Activated T-cell treated with anti-CD3 and anti-CD28 coated beads, Interleukin-2, amount 50 U/mL, for 24 hours (primary cell): ENCODE data around the gene CBLN1.

Source experiments
- DNase-seq: peaks from one replicate; pipeline ENCODE4 v3.0.0-alpha.2; 2020
- H3K27ac Mint-ChIP-seq: 2 replicates; pipeline ENCODE4 v1.8.0; 2020; ENCODE audit warnings: mild to moderate bottlenecking, mixed read lengths
- H3K27me3 Mint-ChIP-seq: 2 replicates; pipeline ENCODE4 v1.8.0; 2020; ENCODE audit warnings: mixed read lengths
- H3K36me3 Mint-ChIP-seq: 2 replicates; pipeline ENCODE4 v1.8.0; 2020; ENCODE audit warnings: low read depth, mixed read lengths
- H3K4me1 Mint-ChIP-seq: 2 replicates; pipeline ENCODE4 v1.8.0; 2020; ENCODE audit warnings: low read depth, mixed read lengths
- H3K4me3 Mint-ChIP-seq: 2 replicates; pipeline ENCODE4 v1.8.0; 2020; ENCODE audit warnings: mild to moderate bottlenecking, moderate library complexity, mixed read lengths
- H3K9me3 Mint-ChIP-seq: 2 replicates; pipeline ENCODE4 v1.8.0; 2020; ENCODE audit warnings: mixed read lengths

CBLN1 gene

GRCh38 chr16:49281843-49282642 lies 405 bp upstream of the CBLN1 start:
- Mint-ChIP-seq H3K4me3 (peak overlapping the region; percentile 47), H3K27ac (no peak overlapping the region), H3K9me3 (no peaks in the 10 kb centered on the region), H3K27me3 (peaks cover 81% of the 10 kb centered on the region), H3K36me3 (no peaks in the 10 kb centered on the region), H3K4me1 (peaks cover 13% of the 10 kb centered on the region)
- DNase-seq = peak; percentile 65

GRCh38 chr16:49280841-49281371 lies 732 bp downstream of the CBLN1 start:
- Mint-ChIP-seq H3K27me3 (peaks cover 84% of the 10 kb centered on the region), H3K27ac (no peak overlapping the region), H3K36me3 (no peaks in the 10 kb centered on the region), H3K4me1 (peaks cover 13% of the 10 kb centered on the region), H3K4me3 (peak overlapping the region; percentile 45), H3K9me3 (no peaks in the 10 kb centered on the region)
- no peak for DNase-seq

GRCh38 chr16:49280105-49280741 lies 1.4 kb downstream of the CBLN1 start:
- no peak for DNase-seq
- Mint-ChIP-seq H3K4me3 (no peak overlapping the region), H3K27me3 (peaks cover 87% of the 10 kb centered on the region), H3K36me3 (no peaks in the 10 kb centered on the region), H3K4me1 (peaks cover 13% of the 10 kb centered on the region), H3K9me3 (no peaks in the 10 kb centered on the region), H3K27ac (no peak overlapping the region)

GRCh38 chr16:49278944-49279725 lies 2.5 kb downstream of the CBLN1 start:
- Mint-ChIP-seq H3K4me1 (peaks cover 13% of the 10 kb centered on the region), H3K9me3 (no peaks in the 10 kb centered on the region), H3K36me3 (no peaks in the 10 kb centered on the region), H3K4me3 (no peak overlapping the region), H3K27me3 (peaks cover 85% of the 10 kb centered on the region), H3K27ac (no peak overlapping the region)
- no peak for DNase-seq

GRCh38 chr16:49278567-49278827 lies 3.1 kb downstream of the CBLN1 start:
- no peak for DNase-seq
- Mint-ChIP-seq H3K27me3 (peaks cover 85% of the 10 kb centered on the region), H3K36me3 (no peaks in the 10 kb centered on the region), H3K9me3 (no peaks in the 10 kb centered on the region), H3K27ac (no peak overlapping the region), H3K4me1 (peaks cover 13% of the 10 kb centered on the region), H3K4me3 (no peak overlapping the region)

GRCh38 chr16:49277766-49278566 lies 3.7 kb downstream of the CBLN1 start:
- Mint-ChIP-seq H3K36me3 (no peaks in the 10 kb centered on the region), H3K27me3 (peaks cover 88% of the 10 kb centered on the region), H3K27ac (no peak overlapping the region), H3K4me1 (peaks cover 13% of the 10 kb centered on the region), H3K4me3 (no peak overlapping the region), H3K9me3 (no peaks in the 10 kb centered on the region)
- DNase-seq = no peak

- no peak overlapping the region for H3K27ac Mint-ChIP-seq
- DNase-seq = no peak
- H3K27me3 Mint-ChIP-seq = peaks cover 87% of the 10 kb centered on the region
- H3K9me3 Mint-ChIP-seq = no peaks in the 10 kb centered on the region
- peaks cover 7% of the 10 kb centered on the region for H3K4me1 Mint-ChIP-seq
- H3K4me3 Mint-ChIP-seq = no peak overlapping the region
- H3K36me3 Mint-ChIP-seq = no peaks in the 10 kb centered on the region
These were observed 4.3 kb downstream of the CBLN1 start for GRCh38 chr16:49277386-49277742.

- H3K27me3 Mint-ChIP-seq = peaks cover 89% of the 10 kb centered on the region
- DNase-seq = no peak
- no peaks in the 10 kb centered on the region for H3K9me3 Mint-ChIP-seq
- no peaks in the 10 kb centered on the region for H3K36me3 Mint-ChIP-seq
- peaks cover 7% of the 10 kb centered on the region for H3K4me1 Mint-ChIP-seq
- no peak overlapping the region for H3K27ac Mint-ChIP-seq
- no peak overlapping the region for H3K4me3 Mint-ChIP-seq
These were observed 4.8 kb downstream of the CBLN1 start for GRCh38 chr16:49276646-49277385.

GRCh38 chr16:49275870-49276269 lies 5.8 kb downstream of the CBLN1 start:
- DNase-seq = no peak
- peaks cover 90% of the 10 kb centered on the region for H3K27me3 Mint-ChIP-seq
- no peaks in the 10 kb centered on the region for H3K9me3 Mint-ChIP-seq
- no peak overlapping the region for H3K27ac Mint-ChIP-seq
- no peak overlapping the region for H3K4me3 Mint-ChIP-seq
- peaks cover 4% of the 10 kb centered on the region for H3K4me1 Mint-ChIP-seq
- H3K36me3 Mint-ChIP-seq = no peaks in the 10 kb centered on the region

GRCh38 chr16:49275050-49275730 lies 6.4 kb downstream of the CBLN1 start:
- no peak for DNase-seq
- H3K27ac Mint-ChIP-seq = no peak overlapping the region
- peaks cover 83% of the 10 kb centered on the region for H3K27me3 Mint-ChIP-seq
- H3K4me3 Mint-ChIP-seq = no peak overlapping the region
- H3K36me3 Mint-ChIP-seq = no peaks in the 10 kb centered on the region
- H3K4me1 Mint-ChIP-seq = peaks cover 2% of the 10 kb centered on the region
- H3K9me3 Mint-ChIP-seq = no peaks in the 10 kb centered on the region

GRCh38 chr16:49274591-49274990 lies 7.0 kb downstream of the CBLN1 start:
- Mint-ChIP-seq H3K27me3 (peaks cover 77% of the 10 kb centered on the region), H3K27ac (no peak overlapping the region), H3K4me3 (no peak overlapping the region), H3K36me3 (no peaks in the 10 kb centered on the region), H3K4me1 (no peaks in the 10 kb centered on the region), H3K9me3 (no peaks in the 10 kb centered on the region)
- DNase-seq = no peak

GRCh38 chr16:49273771-49274170 lies 7.9 kb downstream of the CBLN1 start:
- no peak overlapping the region for H3K27ac Mint-ChIP-seq
- H3K27me3 Mint-ChIP-seq = peaks cover 69% of the 10 kb centered on the region
- H3K4me1 Mint-ChIP-seq = no peaks in the 10 kb centered on the region
- H3K4me3 Mint-ChIP-seq = no peak overlapping the region
- H3K9me3 Mint-ChIP-seq = no peaks in the 10 kb centered on the region
- DNase-seq = no peak
- H3K36me3 Mint-ChIP-seq = no peaks in the 10 kb centered on the region

GRCh38 chr16:49271363-49271762 lies 10.3 kb downstream of the CBLN1 start:
- no peak for DNase-seq
- no peaks in the 10 kb centered on the region for H3K36me3 Mint-ChIP-seq
- no peak overlapping the region for H3K27ac Mint-ChIP-seq
- H3K27me3 Mint-ChIP-seq = peaks cover 45% of the 10 kb centered on the region
- no peak overlapping the region for H3K4me3 Mint-ChIP-seq
- H3K4me1 Mint-ChIP-seq = no peaks in the 10 kb centered on the region
- H3K9me3 Mint-ChIP-seq = no peaks in the 10 kb centered on the region
